Measurements from ENCODE around the gene CAP2.
"Not testable (repeated sequence)": the region's sequence is repeated elsewhere in the genome, so short reads cannot be mapped to it uniquely, and the experiment has no call there.

The CAP2 gene

DNA sequence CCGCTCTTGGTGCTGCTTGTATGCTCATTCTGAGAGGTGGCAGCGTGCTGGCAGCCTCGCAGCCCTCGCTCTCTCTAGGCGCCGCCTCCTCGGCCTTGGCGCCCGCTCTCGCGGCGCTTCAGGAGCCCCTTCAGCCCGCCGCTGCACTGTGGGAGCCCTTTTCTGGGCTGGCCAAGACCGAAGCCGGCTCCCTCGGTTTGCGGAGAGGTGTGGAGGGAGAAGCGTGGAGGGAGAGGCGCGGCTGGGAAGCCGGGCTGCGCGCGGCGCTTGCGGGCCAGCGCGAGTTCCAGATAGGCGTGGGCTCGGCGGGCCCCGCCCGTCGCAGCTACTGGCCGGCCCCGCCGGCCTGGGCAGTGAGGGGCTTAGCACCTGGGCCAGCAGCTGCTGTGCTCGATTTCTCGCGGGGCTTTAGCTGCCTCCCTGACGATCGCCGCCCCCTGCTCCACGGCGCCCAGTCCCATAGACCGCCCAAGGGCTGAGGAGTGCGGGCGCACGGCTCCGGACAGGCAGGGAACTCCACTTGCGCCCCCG, 187.2 kb downstream of the CAP2 start:
- TF ChIP-seq, protein P1, sequence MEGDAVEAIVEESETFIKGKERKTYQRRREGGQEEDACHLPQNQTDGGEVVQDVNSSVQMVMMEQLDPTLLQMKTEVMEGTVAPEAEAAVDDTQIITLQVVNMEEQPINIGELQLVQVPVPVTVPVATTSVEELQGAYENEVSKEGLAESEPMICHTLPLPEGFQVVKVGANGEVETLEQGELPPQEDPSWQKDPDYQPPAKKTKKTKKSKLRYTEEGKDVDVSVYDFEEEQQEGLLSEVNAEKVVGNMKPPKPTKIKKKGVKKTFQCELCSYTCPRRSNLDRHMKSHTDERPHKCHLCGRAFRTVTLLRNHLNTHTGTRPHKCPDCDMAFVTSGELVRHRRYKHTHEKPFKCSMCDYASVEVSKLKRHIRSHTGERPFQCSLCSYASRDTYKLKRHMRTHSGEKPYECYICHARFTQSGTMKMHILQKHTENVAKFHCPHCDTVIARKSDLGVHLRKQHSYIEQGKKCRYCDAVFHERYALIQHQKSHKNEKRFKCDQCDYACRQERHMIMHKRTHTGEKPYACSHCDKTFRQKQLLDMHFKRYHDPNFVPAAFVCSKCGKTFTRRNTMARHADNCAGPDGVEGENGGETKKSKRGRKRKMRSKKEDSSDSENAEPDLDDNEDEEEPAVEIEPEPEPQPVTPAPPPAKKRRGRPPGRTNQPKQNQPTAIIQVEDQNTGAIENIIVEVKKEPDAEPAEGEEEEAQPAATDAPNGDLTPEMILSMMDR (IDR thresholded peaks at IDR 0.05; ENCODE audit: control insufficient read depth, extremely low read depth, insufficient read depth), result no peak
- no peak overlapping the region for H3K4me3 ChIP-seq (ENCODE audit: low read depth, low read length)

DNA sequence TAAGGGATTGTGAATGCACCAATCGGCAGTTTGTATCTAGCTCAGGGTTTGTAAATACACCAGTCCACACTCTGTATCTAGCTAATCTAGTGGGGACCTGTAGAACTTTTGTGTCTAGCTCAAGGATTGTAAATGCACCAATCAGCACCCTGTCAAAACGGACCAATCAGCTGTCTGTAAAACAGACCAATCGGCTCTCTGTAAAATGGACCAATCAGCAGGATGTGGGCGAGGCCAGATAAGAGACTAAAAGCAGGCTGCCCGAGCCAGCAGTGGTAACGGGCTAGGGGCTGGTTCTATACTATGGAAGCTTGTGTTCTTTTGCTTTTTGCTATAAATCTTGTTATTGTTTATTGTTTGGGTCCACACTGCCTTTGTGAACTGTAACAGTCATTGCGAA, 187.9 kb downstream of the CAP2 start:
- not testable (repeated sequence) for H3K4me3 ChIP-seq (ENCODE audit: low read depth, low read length); DNase-seq (ENCODE audit: low read depth)

More for the DNA sequence above, 187.2 kb downstream of the CAP2 start:
- no peak for DNase-seq (ENCODE audit: low read depth)

DNA sequence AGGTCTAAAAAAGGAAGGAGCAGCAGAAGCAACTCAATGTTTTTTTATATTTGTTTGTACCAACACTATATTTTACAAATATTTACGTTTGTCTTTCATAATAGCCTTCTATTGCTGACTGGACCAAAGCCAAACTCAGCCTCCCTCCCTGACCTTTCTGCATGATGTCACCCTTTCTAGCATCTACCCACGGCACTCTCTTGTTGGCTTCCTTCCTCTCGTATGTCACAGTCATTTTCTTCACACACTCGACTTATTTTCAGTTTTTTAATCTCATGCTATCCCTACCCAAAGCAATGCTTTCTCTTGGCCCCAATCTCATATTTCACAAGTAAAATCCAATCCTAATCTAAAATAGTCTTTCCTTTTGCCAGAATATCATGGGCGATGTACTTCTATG, 190.4 kb downstream of the CAP2 start:
- TF ChIP-seq, protein P1 (IDR thresholded peaks at IDR 0.05; ENCODE audit: control insufficient read depth, extremely low read depth, insufficient read depth), result no peak
- peak; percentile 73 for DNase-seq (ENCODE audit: low read depth)
- no peak overlapping the region for H3K4me3 ChIP-seq (ENCODE audit: low read depth, low read length)

DNA sequence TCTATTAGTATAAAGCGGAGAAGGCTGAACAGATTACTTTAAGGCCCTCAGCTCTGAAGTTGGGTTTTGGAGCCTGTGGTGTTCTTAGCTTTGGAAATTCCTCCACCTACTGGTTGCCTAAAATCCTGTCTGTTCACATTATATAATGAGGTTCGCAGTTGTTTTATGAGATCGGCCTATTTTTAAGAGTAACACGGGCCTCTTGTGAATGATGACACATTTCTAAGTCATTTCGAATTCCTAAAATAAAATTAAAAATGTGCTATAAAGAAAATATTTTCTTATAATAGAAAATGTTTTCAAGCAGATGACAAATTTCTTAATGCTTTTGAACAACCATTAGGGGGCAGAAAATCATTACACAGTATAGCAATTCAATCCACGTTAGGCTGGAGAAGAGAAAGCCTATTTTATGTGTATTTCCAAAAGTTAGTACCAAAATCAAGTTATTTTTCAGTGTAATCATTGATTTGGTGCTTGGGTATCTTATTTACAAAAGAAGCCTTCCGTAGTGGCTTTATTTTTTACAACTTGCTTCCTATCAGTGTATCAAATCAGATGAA, 190.9 kb downstream of the CAP2 start:
- H3K4me3 ChIP-seq (ENCODE audit: low read depth, low read length), result no peak overlapping the region
- peak; percentile 76 for DNase-seq (ENCODE audit: low read depth)
- TF ChIP-seq, protein P1 (IDR thresholded peaks at IDR 0.05; ENCODE audit: control insufficient read depth, extremely low read depth, insufficient read depth), result peak; percentile 68

DNA sequence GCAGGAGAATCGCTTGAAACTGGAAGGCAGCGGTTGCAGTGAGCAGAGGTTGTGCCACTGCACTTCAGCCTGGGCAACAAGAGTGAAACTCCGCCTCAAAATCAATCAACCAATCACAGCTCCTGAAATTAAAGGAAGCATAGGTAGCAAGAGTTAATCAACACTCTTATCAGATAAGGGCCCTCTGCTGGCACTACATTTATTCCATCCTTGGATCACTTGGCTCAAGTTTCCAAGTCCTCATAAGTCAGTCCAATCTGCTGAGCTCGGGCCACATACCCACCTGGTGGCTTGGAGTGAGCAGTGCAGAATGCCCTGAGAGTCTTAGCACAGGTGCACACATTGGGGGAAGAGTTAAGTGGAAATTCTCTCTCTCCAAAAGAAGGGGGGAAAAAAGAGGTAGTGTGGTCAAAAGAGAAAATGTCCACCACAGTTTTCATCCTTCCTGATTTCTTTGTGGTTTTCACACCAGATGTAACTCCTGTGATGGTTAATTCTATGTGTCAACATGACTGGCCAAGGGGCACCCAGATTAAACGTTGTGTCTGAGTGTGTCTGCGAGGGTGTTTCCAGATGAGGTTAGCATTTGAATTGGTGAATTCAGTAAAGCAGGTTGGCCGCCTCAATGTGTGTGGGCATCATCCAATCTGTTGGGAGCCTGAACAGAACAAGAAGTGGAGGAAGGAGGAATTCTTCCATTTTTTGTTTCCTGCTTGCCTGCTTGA, 192.5 kb downstream of the CAP2 start:
- TF ChIP-seq, protein P1 (IDR thresholded peaks at IDR 0.05; ENCODE audit: control insufficient read depth, extremely low read depth, insufficient read depth), result peak; percentile 21; the same call in 1 of the 2 replicates
- H3K4me3 ChIP-seq (ENCODE audit: low read depth, low read length), result no peak overlapping the region
- peak; percentile 71 for DNase-seq (ENCODE audit: low read depth)

DNA sequence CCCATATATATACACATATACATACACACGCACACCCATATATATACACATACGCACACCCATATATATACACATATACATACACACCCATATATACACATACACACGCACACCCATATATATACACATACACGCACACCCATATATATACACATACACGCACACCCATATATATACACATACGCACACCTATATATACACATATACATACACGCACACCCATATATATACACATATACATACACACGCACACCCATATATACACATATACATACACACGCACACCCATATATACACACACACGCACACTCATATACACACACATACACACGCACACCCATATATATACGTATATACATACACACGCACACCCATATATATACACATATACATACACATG, 193.2 kb downstream of the CAP2 start:
- not testable (repeated sequence) for H3K4me3 ChIP-seq (ENCODE audit: low read depth, low read length); DNase-seq (ENCODE audit: low read depth)

DNA sequence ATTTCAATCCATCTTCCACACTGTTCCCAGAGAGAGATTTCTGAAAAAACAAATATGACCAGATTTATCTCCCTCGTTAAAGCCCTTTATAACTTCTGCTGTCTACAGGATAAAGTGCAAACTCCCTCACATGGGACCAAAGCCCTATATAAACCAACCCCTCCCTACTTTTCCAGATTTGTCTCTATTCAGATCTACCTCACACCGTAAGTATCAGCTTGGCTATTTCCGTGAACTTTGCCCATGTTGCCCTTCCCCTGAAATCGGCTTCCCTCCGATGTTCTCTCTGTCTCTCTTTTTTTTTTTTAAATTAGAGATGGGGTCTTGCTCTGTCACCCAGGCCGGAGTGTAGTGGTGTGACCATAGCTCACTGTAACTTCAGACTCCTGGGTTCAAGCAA, 194.6 kb downstream of the CAP2 start:
- DNase-seq (ENCODE audit: low read depth), result no peak
- TF ChIP-seq, protein P1 (IDR thresholded peaks at IDR 0.05; ENCODE audit: control insufficient read depth, extremely low read depth, insufficient read depth), result no peak
- no peak overlapping the region for H3K4me3 ChIP-seq (ENCODE audit: low read depth, low read length)
